HCT116 (cell line): ENCODE measurements around the gene CDKAL1. TPM values are rescaled to one million over a fixed set of nuclear protein-coding genes. Genes with fewer than 3 reads are reported as not detected.
"Not testable (repeated sequence)": the region's sequence is repeated elsewhere in the genome, so short reads cannot be mapped to it uniquely, and the experiment has no call there.

Experiments
- ATAC-seq: fragments of 200-7000 bp; cut with Tn5 transposase; 2 replicates; pipeline ENCODE4 v1.9.1; 2020; ENCODE audit warnings: mild to moderate bottlenecking, moderate library complexity
- BruUV-seq: library from RNA; stranded (reverse); fragments of 400-500 nt; replicated peaks from 2 replicates; lab custom pipeline; 2021; lab: Mats Ljungman, UMichigan
- CTCF ChIA-PET: fragments of 300-600 bp; sonication (Branson Sonifier 250); formaldehyde crosslinking; loops from one replicate; lab custom pipeline; 2021; ENCODE audit warnings: antibody characterized with exemption; lab: Charles Lee
- POLR2A ChIA-PET: fragments of 300-600, 350-600 bp; sonication (Branson Sonifier 250); formaldehyde crosslinking; loops from one replicate; lab custom pipeline; 2021; ENCODE audit warnings: antibody characterized with exemption; lab: Charles Lee
- RAD21 ChIA-PET, 2 experiments: fragments of 300-600 bp; sonication (Branson Sonifier 250); formaldehyde crosslinking; loops; one replicate each; lab custom pipeline; 2023; ENCODE audit warnings: low total read pairs in 2 of 2; ENCODE audit not compliant: uncharacterized antibody in 2 of 2, unreplicated experiment in 2 of 2, low non-redundant PET in 1 of 2; lab: Charles Lee
- DNase-seq: peaks from one replicate; pipeline ENCODE4 v3.0.0-alpha.2; 2010; ENCODE audit warnings: low read depth, low spot score
- H2AFZ ChIP-seq: fragments of 200-600 bp; shearing (Covaris generic), sonication (generic); 2 replicates; pipeline ENCODE4 v1.6.1; 2017; ENCODE audit warnings: low read depth, mixed run types, mixed read lengths, antibody characterized with exemption, low read length; ENCODE audit not compliant: poor library complexity, severe bottlenecking
- H3K27ac ChIP-seq: 2 replicates; pipeline ENCODE4 v1.5.1; 2012; ENCODE audit warnings: low read depth, low read length
- H3K27me3 ChIP-seq: fragments of 200-600 bp; sonication (generic); 2 replicates; pipeline ENCODE4 v1.6.1; 2016; ENCODE audit warnings: mixed run types, low read length, mixed read lengths; ENCODE audit not compliant: insufficient read depth
- H3K36me3 ChIP-seq, 2 experiments: fragments of 200-500 bp in 1 of 2; fragments of 200-600 bp in 1 of 2; sonication (Bioruptor generic) in 1 of 2; sonication (generic) in 1 of 2; 2 replicates each; pipeline versions ENCODE4 v1.5.1 to v1.6.1; 2014 to 2016; ENCODE audit warnings: low read length in 2 of 2, inconsistent platforms in 1 of 2, mixed read lengths in 1 of 2, mixed run types in 1 of 2; ENCODE audit not compliant: insufficient read depth in 2 of 2, control insufficient read depth in 1 of 2
- H3K4me1 ChIP-seq, 2 experiments: fragments of 200-600 bp in 1 of 2; sonication (generic) in 1 of 2; 2 replicates each; pipeline versions ENCODE4 v1.5.1 to v1.6.1; 2012 to 2017; ENCODE audit warnings: low read length in 2 of 2, inconsistent platforms in 1 of 2, mild to moderate bottlenecking in 1 of 2, mixed read lengths in 1 of 2, mixed run types in 1 of 2, moderate library complexity in 1 of 2; ENCODE audit not compliant: insufficient read depth in 2 of 2, control insufficient read depth in 1 of 2
- H3K4me2 ChIP-seq: fragments of 200-600 bp; sonication (generic); 2 replicates; pipeline ENCODE4 v1.6.1; 2017; ENCODE audit warnings: mixed run types, low read length, mixed read lengths
- H3K4me3 ChIP-seq, 2 experiments: fragments of 200-600 bp in 1 of 2; sonication (generic) in 1 of 2; replicated peaks in 1 of 2; 2 replicates each; pipeline ENCODE4 v1.5.1; 2011 to 2016; ENCODE audit warnings: low read length in 2 of 2, control low read depth in 1 of 2, low read depth in 1 of 2, mild to moderate bottlenecking in 1 of 2, mixed read lengths in 1 of 2, mixed run types in 1 of 2
- H3K79me2 ChIP-seq: fragments of 200-600 bp; sonication (generic); 2 replicates; pipeline ENCODE4 v1.6.1; 2017; ENCODE audit warnings: mild to moderate bottlenecking, mixed run types, low read length, moderate library complexity, mixed read lengths; ENCODE audit not compliant: insufficient read depth
- H3K9ac ChIP-seq: fragments of 200-600 bp; sonication (generic); 2 replicates; pipeline ENCODE4 v1.6.1; 2016; ENCODE audit warnings: low read length, mixed read lengths
- H3K9me2 ChIP-seq: fragments of 200-600 bp; sonication (generic), shearing (Covaris generic); 2 replicates; pipeline ENCODE4 v1.6.1; 2017; ENCODE audit warnings: mixed run types, mild to moderate bottlenecking, moderate library complexity; ENCODE audit not compliant: insufficient read depth
- H3K9me3 ChIP-seq, 2 experiments: fragments of 200-500 bp in 1 of 2; fragments of 200-600 bp in 1 of 2; sonication (Bioruptor generic) in 1 of 2; sonication (generic) in 1 of 2; 2 replicates each; pipeline ENCODE4 v1.6.1; 2014 to 2017; ENCODE audit warnings: low read length in 2 of 2, mixed read lengths in 2 of 2, inconsistent platforms in 1 of 2, low read depth in 1 of 2, mild to moderate bottlenecking in 1 of 2, mixed run types in 1 of 2, moderate library complexity in 1 of 2; ENCODE audit not compliant: control insufficient read depth in 1 of 2, insufficient read depth in 1 of 2
- H4K20me1 ChIP-seq: fragments of 200-600 bp; sonication (generic), shearing (Covaris generic); 2 replicates; pipeline ENCODE4 v1.6.1; 2017; ENCODE audit warnings: mixed run types, mild to moderate bottlenecking, moderate library complexity; ENCODE audit not compliant: insufficient read depth
- ELF1 ChIP-seq: IDR thresholded peaks from 2 replicates; pipeline ENCODE4 v1.6.1; 2012; ENCODE audit warnings: low read depth, borderline replicate concordance
- POLR2A ChIP-seq: IDR thresholded peaks from 2 replicates; pipeline ENCODE4 v1.7.0; 2011; ENCODE audit warnings: borderline replicate concordance; ENCODE audit not compliant: insufficient read depth, insufficient read length; ENCODE audit errors: extremely low read depth
- RAD21 ChIP-seq: IDR thresholded peaks from 2 replicates; pipeline ENCODE4 v1.6.1; 2012; ENCODE audit warnings: low read depth, mild to moderate bottlenecking
- SIN3A ChIP-seq: IDR thresholded peaks from 2 replicates; pipeline ENCODE4 v1.6.1; 2012; ENCODE audit warnings: low read depth
- SRF ChIP-seq: IDR thresholded peaks from 2 replicates; pipeline ENCODE4 v1.6.1; 2012; ENCODE audit warnings: low read depth
- ZFX ChIP-seq: fragments of 450-650 bp; IDR thresholded peaks from 2 replicates; pipeline ENCODE4 v1.6.1; 2017
- intact Hi-C: fragments of 100-400 bp; cut with micrococcal nuclease; formaldehyde crosslinking; loops from 2 replicates; pipeline ENCODE4 v1.10.0; 2022
- total RNA-seq: library from RNA; stranded (reverse); gene quantifications from one replicate; pipeline ENCODE4 v1.2.1, GENCODE V29; 2021; ENCODE audit not compliant: unreplicated experiment
- TF ChIP-seq, protein P1 (sequence below): IDR thresholded peaks from 2 replicates; pipeline ENCODE4 v1.6.1; 2011; ENCODE audit warnings: mild to moderate bottlenecking, low read length, moderate library complexity; ENCODE audit not compliant: insufficient replicate concordance; ENCODE audit errors: extremely low read depth
- TF ChIP-seq, protein P2 (sequence below): IDR thresholded peaks from 2 replicates; pipeline ENCODE4 v1.6.1; 2012

The CDKAL1 gene
- total RNA-seq, 1 experiment from 2014 or later, result 14.9 TPM

DNA sequence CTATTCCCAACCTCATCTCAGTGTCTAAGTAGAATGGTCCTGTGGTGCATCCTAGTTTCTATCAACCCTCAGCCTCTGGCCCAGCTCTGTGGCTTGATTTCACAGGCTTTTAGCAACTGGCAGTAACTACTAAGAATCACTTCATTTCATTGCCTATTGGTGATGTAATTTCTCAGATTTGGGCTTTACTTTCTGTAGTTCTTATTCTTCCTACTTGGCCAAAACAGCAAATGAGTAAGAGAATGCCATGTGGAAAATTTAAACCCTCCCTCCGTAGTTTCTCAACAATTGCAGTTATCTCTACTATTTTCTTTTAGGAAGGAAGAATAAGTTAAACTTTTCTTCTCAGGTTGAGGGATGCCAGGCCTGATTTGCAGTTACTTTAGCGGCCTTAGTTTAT lies 387.3 kb downstream of the CDKAL1 start:
- ChIA-PET CTCF (no interaction called here), RAD21 (no interaction called here), POLR2A (no interaction called here)
- Histone ChIP-seq H2AFZ (no peak overlapping the region), H3K27ac (no peak overlapping the region), H3K79me2 (no peaks in the 10 kb centered on the region), H3K9ac (no peak overlapping the region), H4K20me1 (no peaks in the 10 kb centered on the region), H3K27me3 (no peaks in the 10 kb centered on the region), H3K4me2 (no peak overlapping the region), H3K4me1 (peaks cover 12 to 13% of the 10 kb centered on the region in 2 experiments; a peak in 3 of 4 replicates), H3K36me3 (no peaks in the 10 kb centered on the region), H3K4me3 (no peak overlapping the region), H3K9me2 (no peaks in the 10 kb centered on the region), H3K9me3 (no peaks in the 10 kb centered on the region)
- BruUV-seq, result no TSS peak
- no peak for ATAC-seq
- DNase-seq, result no peak
- TF ChIP-seq SIN3A (no peak), RAD21 (no peak), POLR2A (no peak), ZFX (no peak)
- TF ChIP-seq, protein P1, sequence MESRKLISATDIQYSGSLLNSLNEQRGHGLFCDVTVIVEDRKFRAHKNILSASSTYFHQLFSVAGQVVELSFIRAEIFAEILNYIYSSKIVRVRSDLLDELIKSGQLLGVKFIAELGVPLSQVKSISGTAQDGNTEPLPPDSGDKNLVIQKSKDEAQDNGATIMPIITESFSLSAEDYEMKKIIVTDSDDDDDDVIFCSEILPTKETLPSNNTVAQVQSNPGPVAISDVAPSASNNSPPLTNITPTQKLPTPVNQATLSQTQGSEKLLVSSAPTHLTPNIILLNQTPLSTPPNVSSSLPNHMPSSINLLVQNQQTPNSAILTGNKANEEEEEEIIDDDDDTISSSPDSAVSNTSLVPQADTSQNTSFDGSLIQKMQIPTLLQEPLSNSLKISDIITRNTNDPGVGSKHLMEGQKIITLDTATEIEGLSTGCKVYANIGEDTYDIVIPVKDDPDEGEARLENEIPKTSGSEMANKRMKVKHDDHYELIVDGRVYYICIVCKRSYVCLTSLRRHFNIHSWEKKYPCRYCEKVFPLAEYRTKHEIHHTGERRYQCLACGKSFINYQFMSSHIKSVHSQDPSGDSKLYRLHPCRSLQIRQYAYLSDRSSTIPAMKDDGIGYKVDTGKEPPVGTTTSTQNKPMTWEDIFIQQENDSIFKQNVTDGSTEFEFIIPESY, result no peak
- intact Hi-C loops, result no loop called here

DNA sequence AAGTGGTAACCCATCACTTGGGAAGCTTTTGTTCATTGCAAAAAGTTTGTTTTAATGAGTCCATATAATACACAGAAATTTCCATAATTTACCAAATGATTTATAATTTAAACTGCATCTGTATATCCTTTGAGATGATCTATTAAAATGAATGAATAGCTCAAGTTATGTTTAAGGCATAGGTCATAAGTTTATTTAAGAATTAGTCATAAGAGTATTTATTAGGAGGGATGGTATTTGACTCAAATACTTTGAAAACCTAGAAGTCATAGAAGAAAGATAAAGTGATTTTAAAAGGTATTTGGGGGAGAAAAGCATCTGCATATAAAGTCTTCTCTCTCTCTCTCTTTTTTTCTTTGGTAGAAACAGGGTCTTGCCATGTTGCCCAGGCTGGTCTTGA lies 388.5 kb downstream of the CDKAL1 start:
- ATAC-seq, result no peak
- Histone ChIP-seq H3K9me2 (no peaks in the 10 kb centered on the region), H3K4me1 (peaks cover 12 to 13% of the 10 kb centered on the region in 2 experiments; a peak in 3 of 4 replicates), H3K4me2 (no peak overlapping the region), H3K79me2 (no peaks in the 10 kb centered on the region), H3K9ac (no peak overlapping the region), H4K20me1 (no peaks in the 10 kb centered on the region), H3K27me3 (no peaks in the 10 kb centered on the region), H3K27ac (no peak overlapping the region), H2AFZ (no peak overlapping the region), H3K4me3 (no peak overlapping the region), H3K9me3 (no peaks in the 10 kb centered on the region), H3K36me3 (no peaks in the 10 kb centered on the region)
- TF ChIP-seq ELF1 (no peak), SRF (no peak)
- TF ChIP-seq, protein P2, sequence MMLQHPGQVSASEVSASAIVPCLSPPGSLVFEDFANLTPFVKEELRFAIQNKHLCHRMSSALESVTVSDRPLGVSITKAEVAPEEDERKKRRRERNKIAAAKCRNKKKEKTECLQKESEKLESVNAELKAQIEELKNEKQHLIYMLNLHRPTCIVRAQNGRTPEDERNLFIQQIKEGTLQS, result no peak
- RAD21 ChIA-PET, result no interaction called here
- DNase-seq, result no peak
- BruUV-seq, result no TSS peak
- intact Hi-C loops, result no loop called here
- CTCF ChIA-PET, result no interaction called here
- POLR2A ChIA-PET, result no interaction called here

DNA sequence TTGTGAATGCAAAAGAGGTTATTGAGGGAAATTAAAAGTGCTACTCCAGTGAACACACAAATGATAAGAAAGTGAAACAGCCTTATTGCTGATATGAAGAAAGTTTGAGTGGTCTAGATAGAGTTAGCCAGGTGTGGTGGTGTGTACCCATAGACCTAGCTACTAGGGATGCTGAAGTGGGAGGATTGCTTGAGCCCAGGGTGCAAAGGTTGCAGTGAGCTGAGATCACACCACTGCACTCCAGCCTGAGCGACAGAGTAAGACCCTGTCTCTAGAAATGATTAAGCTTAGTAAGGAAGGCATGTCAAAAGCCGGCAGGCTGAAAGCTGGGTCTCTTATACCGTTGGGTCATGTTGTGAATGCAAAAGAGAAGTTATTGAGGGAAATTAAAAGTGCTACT lies 389.8 kb downstream of the CDKAL1 start:
- DNase-seq, intact Hi-C loops, ATAC-seq, H3K79me2 ChIP-seq, H3K9me2 ChIP-seq, H3K9me3 ChIP-seq, RAD21 ChIA-PET, BruUV-seq, H3K27ac ChIP-seq, POLR2A ChIA-PET, H2AFZ ChIP-seq, H3K27me3 ChIP-seq, CTCF ChIA-PET, H3K36me3 ChIP-seq, H3K9ac ChIP-seq, H3K4me3 ChIP-seq, H4K20me1 ChIP-seq, H3K4me2 ChIP-seq: not testable (repeated sequence)
- peaks cover 16 to 17% of the 10 kb centered on the region in 2 experiments; a peak in 3 of 4 replicates for H3K4me1 ChIP-seq
